Measurements from ENCODE around the gene NGB. TPM values are rescaled to one million over a fixed set of nuclear protein-coding genes. Genes with fewer than 3 reads are reported as not detected.
"Not testable (repeated sequence)": the region's sequence is repeated elsewhere in the genome, so short reads cannot be mapped to it uniquely, and the experiment has no call there.

NGB gene, protein sequence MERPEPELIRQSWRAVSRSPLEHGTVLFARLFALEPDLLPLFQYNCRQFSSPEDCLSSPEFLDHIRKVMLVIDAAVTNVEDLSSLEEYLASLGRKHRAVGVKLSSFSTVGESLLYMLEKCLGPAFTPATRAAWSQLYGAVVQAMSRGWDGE
- not detected for total RNA-seq
- polyA plus RNA-seq, result not detected
- total RNA-seq, result not detected

DNA sequence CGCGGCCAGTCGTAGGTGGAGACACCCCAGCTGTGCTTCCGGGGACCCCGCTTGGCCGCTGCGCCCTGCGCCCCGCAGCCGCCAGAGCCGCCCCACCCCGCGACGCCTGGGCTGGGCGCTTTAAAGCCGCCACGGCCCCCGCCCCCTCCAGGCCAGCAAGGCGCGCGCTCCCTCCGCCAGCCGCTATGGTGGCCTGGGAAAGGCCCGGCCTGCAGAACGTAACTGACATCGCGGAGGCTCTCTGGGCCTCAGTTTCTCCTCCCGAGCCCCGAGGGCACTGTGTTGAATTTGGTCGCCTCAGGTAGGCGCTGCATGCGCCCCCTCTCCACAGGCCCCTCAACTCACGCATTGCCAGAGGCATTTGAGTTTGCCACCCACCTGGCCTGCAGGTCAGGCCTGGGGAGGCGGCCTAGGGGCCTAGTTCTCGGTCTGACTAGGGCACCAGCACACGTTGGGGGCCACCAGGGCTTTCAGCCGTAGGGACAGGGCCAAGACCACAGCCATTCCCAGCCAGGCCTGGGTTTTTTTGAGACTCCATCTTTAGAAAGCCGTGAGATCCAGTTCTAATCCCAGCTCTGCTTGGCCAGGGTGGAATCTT is at the start of gene NGB:
NGB (minus strand) TSS at position 94 of the 598 bp plus-strand sequence. CDS start 269 bp downstream, outside the sequence.
- POLR2A ChIA-PET, result no interaction called here
- peaks cover 18 to 54% (median 40%) of the 10 kb centered on the region in 5 donors for H3K27me3 Mint-ChIP-seq
- H3K9me3 ChIP-seq (ENCODE audit: control insufficient read depth in 2 of 3, low read length in 3 of 3), result no peaks in the 10 kb centered on the region
- intact Hi-C loops (cut with micrococcal nuclease), result no loop called here
- H3K4me3 ChIP-seq (ENCODE audit: low read length), result no peak within 1 kb of the TSS
- no peaks in the 10 kb centered on the region for H3K4me1 ChIP-seq (ENCODE audit: control insufficient read depth in 2 of 2, insufficient read depth in 2 of 2, low read length in 2 of 2)
- no peak within 1 kb of the TSS for H3K27ac ChIP-seq (ENCODE audit: low read depth, low read length)
- H3K4me1 Mint-ChIP-seq, result peaks cover 0 to 5% (median 3%) of the 10 kb centered on the region in 7 donors
- H3K9me3 Mint-ChIP-seq, result peaks cover 0 to 6% (median 2%) of the 10 kb centered on the region in 11 donors
- no peak for DNase-seq
- CTCF ChIA-PET, result no interaction called here
- no peaks in the 10 kb centered on the region for H3K36me3 ChIP-seq (ENCODE audit: control insufficient read depth in 2 of 3, insufficient read depth in 3 of 3, low read length in 3 of 3)
- H3K27me3 ChIP-seq (ENCODE audit: control insufficient read depth in 2 of 2, insufficient read depth in 2 of 2, low read length in 2 of 2), result no peaks in the 10 kb centered on the region
- no peak for ATAC-seq
- H3K27ac Mint-ChIP-seq, result no peak within 1 kb of the TSS
- H3K36me3 Mint-ChIP-seq, result peaks cover 0 to 6% (median 2%) of the 10 kb centered on the region in 5 donors
- H3K4me3 Mint-ChIP-seq, result peak within 1 kb of the TSS in 1 of 10 donors; percentile 34

GRCh38 chr14:77320238-77320935 is 49.4 kb upstream of the NGB start, which contains the start of gene POMT2:
POMT2 (minus strand) TSS chr14:77320883; CDS start chr14:77320681, 202 bp downstream.
- POLR2A ChIA-PET, result interaction anchor here (1.2 to 1.8 kb wide), 11 partner anchors 12 to 480 kb away, joined by 3 to 9 read pairs (median 4); partner anchors contain the start of genes ADCK1, CIPC, IRF2BPL and SAMD15

DNA sequence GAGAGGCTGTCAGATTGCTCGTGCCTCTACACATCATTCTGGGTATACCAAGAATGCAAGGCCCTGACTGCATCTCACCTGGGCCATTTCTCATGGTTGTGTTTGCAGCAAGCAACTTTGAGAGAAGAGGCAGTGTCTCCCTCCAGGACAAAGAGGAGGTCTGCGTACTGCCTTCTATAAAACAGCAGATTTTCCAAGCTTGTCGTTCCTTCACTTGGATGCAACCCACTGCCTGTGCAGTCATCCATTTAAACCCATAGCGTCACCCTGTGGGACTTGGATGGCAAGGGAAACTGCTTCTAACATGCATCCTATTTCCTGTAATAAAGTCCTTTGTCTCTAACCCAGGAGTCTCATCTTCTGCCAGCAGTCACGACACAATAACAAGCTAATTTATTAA is 48.4 kb upstream of the NGB start:
- intact Hi-C loops (cut with micrococcal nuclease), result no loop called here
- POLR2A ChIA-PET, result interaction anchor here (0.7 kb wide), 1 partner anchor 58 kb away, joined by 3 read pairs; the partner anchor contains the start of genes SAMD15 and TMED8
- Mint-ChIP-seq H3K4me3 (peak overlapping the region in 7 of 10 donors; percentile 25 to 99 (median 85)), H3K4me1 (peaks cover 12 to 21% (median 16%) of the 10 kb centered on the region in 7 donors), H3K9me3 (no peaks in the 10 kb centered on the region), H3K27ac (peak overlapping the region in 3 of 9 donors; percentile 89 to 98 (median 93)), H3K27me3 (no peaks in the 10 kb centered on the region), H3K36me3 (no peaks in the 10 kb centered on the region)
- CTCF ChIA-PET, result interaction anchor here (0.7 kb wide), 1 partner anchor 166 kb away, joined by 3 read pairs; no protein-coding TSS in a partner anchor
- no peaks in the 10 kb centered on the region for H3K27me3 ChIP-seq (ENCODE audit: control insufficient read depth in 2 of 2, insufficient read depth in 2 of 2, low read length in 2 of 2)
- H3K9me3 ChIP-seq (ENCODE audit: control insufficient read depth in 2 of 3, low read length in 3 of 3), result no peaks in the 10 kb centered on the region
- H3K4me1 ChIP-seq (ENCODE audit: control insufficient read depth in 2 of 2, insufficient read depth in 2 of 2, low read length in 2 of 2), result peaks cover 0 to 6% of the 10 kb centered on the region in 2 donors
- H3K27ac ChIP-seq (ENCODE audit: low read depth, low read length), result no peak overlapping the region
- ATAC-seq, result no peak
- peaks cover 0 to 3% (median 0%) of the 10 kb centered on the region in 3 experiments for H3K36me3 ChIP-seq (ENCODE audit: control insufficient read depth in 2 of 3, insufficient read depth in 3 of 3, low read length in 3 of 3)
- no peak overlapping the region for H3K4me3 ChIP-seq (ENCODE audit: low read length)
- no peak for DNase-seq

More at GRCh38 chr14:77320238-77320935, 49.4 kb upstream of the NGB start, which contains the start of gene POMT2:
- peak; percentile 71 for ATAC-seq
- no peaks in the 10 kb centered on the region for H3K27me3 ChIP-seq (ENCODE audit: control insufficient read depth in 2 of 2, insufficient read depth in 2 of 2, low read length in 2 of 2)
- CTCF ChIA-PET, result interaction anchor here (0.6 to 0.7 kb wide), 2 partner anchors 167 to 304 kb away, joined by 3 to 4 read pairs; no protein-coding TSS in a partner anchor
- Mint-ChIP-seq H3K36me3 (no peaks in the 10 kb centered on the region), H3K9me3 (no peaks in the 10 kb centered on the region), H3K4me3 (peak within 1 kb of the TSS; percentile 94 to 99 (median 98)), H3K4me1 (peaks cover 12 to 21% (median 16%) of the 10 kb centered on the region in 7 donors), H3K27me3 (no peaks in the 10 kb centered on the region), H3K27ac (peak within 1 kb of the TSS; percentile 95 to 99 (median 99))
- no peaks in the 10 kb centered on the region for H3K9me3 ChIP-seq (ENCODE audit: control insufficient read depth in 2 of 3, low read length in 3 of 3)
- H3K36me3 ChIP-seq (ENCODE audit: control insufficient read depth in 2 of 3, insufficient read depth in 3 of 3, low read length in 3 of 3), result peaks cover 0 to 3% (median 0%) of the 10 kb centered on the region in 3 experiments
- H3K4me3 ChIP-seq (ENCODE audit: low read length), result peak within 1 kb of the TSS; percentile 97
- DNase-seq, result peak; percentile 87 to 94 (median 91)
- intact Hi-C loops (cut with micrococcal nuclease), result loop anchor here (1.0 to 10.0 kb wide), 12 partner anchors 196 to 1660 kb away; partner anchors contain the start of genes GPATCH2L (in 2 of the 2), ALKBH1 (in 1 of the 2), CIPC (in 1 of the 2) and ERG28 (in 1 of the 2)
- H3K27ac ChIP-seq (ENCODE audit: low read depth, low read length), result peak within 1 kb of the TSS; percentile 93
- peaks cover 0 to 6% of the 10 kb centered on the region in 2 donors for H3K4me1 ChIP-seq (ENCODE audit: control insufficient read depth in 2 of 2, insufficient read depth in 2 of 2, low read length in 2 of 2)

DNA sequence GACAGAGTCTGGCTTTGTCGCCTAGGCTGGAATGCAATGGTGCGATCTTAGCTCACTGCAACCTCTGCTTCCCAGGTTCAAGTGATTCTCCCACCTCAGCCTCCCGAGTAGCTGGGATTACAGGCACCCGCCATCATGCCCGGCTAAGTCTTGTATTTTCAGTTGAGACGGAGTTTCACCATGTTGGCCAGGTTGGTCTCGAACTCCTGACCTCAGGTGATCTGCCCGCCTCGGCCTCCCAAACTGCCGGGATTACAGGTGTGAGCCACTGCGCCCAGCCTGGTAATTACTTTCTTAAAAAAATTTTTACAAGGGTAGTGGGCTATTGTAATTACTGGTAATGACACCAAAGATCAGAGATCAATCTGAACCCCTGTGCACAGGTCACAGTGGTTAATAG is 47.8 kb upstream of the NGB start:
- H3K27ac ChIP-seq (ENCODE audit: low read depth, low read length); H3K4me1 ChIP-seq (ENCODE audit: control insufficient read depth in 2 of 2, insufficient read depth in 2 of 2, low read length in 2 of 2); H3K36me3 ChIP-seq (ENCODE audit: control insufficient read depth in 2 of 3, insufficient read depth in 3 of 3, low read length in 3 of 3); H3K4me3 ChIP-seq (ENCODE audit: low read length); DNase-seq; H3K27me3 ChIP-seq (ENCODE audit: control insufficient read depth in 2 of 2, insufficient read depth in 2 of 2, low read length in 2 of 2); CTCF ChIA-PET; H3K9me3 Mint-ChIP-seq; intact Hi-C loops (cut with micrococcal nuclease); H3K27me3 Mint-ChIP-seq; ATAC-seq; H3K9me3 ChIP-seq (ENCODE audit: control insufficient read depth in 2 of 3, low read length in 3 of 3); H3K27ac Mint-ChIP-seq; H3K36me3 Mint-ChIP-seq: not testable (repeated sequence)
- H3K4me1 Mint-ChIP-seq, result peaks cover 12 to 21% (median 16%) of the 10 kb centered on the region in 7 donors
- H3K4me3 Mint-ChIP-seq, result peak overlapping the region in 2 of 10 donors; percentile 41 to 85
- POLR2A ChIA-PET, result interaction anchor here (0.7 kb wide), 1 partner anchor 58 kb away, joined by 3 read pairs; the partner anchor contains the start of genes SAMD15 and TMED8

DNA sequence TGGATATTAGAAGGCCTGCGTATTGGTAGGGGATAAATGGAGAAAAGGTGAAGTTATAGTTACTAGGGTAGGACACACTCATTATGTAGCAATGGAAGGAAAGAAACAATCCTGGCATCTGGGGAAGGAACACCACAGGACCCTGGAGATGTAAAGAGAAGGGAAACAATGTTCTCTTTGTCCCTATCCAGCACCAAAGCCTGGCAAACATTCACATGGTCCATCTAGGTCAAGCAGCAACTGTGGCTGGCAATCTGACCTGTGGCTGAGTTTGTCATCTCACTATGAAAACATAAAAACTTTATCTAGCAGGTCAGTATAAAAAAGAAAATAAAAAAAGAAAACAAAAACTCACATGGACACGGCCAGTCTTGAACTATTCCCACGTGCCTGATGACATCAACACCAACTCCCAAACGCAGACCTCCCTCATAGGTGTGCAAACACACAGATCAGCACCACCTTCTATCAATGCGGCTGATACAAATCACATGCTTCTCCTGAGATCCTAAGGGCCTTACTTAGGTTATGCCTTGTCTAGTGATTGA is 47.1 kb upstream of the NGB start:
- intact Hi-C loops (cut with micrococcal nuclease), result no loop called here
- no peaks in the 10 kb centered on the region for H3K27me3 ChIP-seq (ENCODE audit: control insufficient read depth in 2 of 2, insufficient read depth in 2 of 2, low read length in 2 of 2)
- Mint-ChIP-seq H3K27me3 (no peaks in the 10 kb centered on the region), H3K27ac (no peak overlapping the region), H3K4me1 (peaks cover 12 to 21% (median 16%) of the 10 kb centered on the region in 7 donors), H3K36me3 (no peaks in the 10 kb centered on the region), H3K4me3 (no peak overlapping the region), H3K9me3 (no peaks in the 10 kb centered on the region)
- H3K27ac ChIP-seq (ENCODE audit: low read depth, low read length), result no peak overlapping the region
- CTCF ChIA-PET, result no interaction called here
- H3K4me3 ChIP-seq (ENCODE audit: low read length), result no peak overlapping the region
- H3K9me3 ChIP-seq (ENCODE audit: control insufficient read depth in 2 of 3, low read length in 3 of 3), result no peaks in the 10 kb centered on the region
- DNase-seq (no peak), ATAC-seq (no peak)
- POLR2A ChIA-PET, result no interaction called here
- peaks cover 0 to 3% (median 0%) of the 10 kb centered on the region in 3 experiments for H3K36me3 ChIP-seq (ENCODE audit: control insufficient read depth in 2 of 3, insufficient read depth in 3 of 3, low read length in 3 of 3)
- H3K4me1 ChIP-seq (ENCODE audit: control insufficient read depth in 2 of 2, insufficient read depth in 2 of 2, low read length in 2 of 2), result peaks cover 0 to 6% of the 10 kb centered on the region in 2 donors

GRCh38 chr14:77316872-77317301 is 45.9 kb upstream of the NGB start:
- H3K36me3 Mint-ChIP-seq, result no peaks in the 10 kb centered on the region
- no peak overlapping the region for H3K27ac Mint-ChIP-seq

More at GRCh38 chr14:77316872-77317301, 45.9 kb upstream of the NGB start:
- ChIA-PET POLR2A (no interaction called here), CTCF (interaction anchor here (0.6 to 1.8 kb wide), 7 partner anchors 10 to 444 kb away, joined by 3 to 10 read pairs (median 4); no protein-coding TSS in a partner anchor)
- peaks cover 0 to 6% of the 10 kb centered on the region in 2 donors for H3K4me1 ChIP-seq (ENCODE audit: control insufficient read depth in 2 of 2, insufficient read depth in 2 of 2, low read length in 2 of 2)
- Mint-ChIP-seq H3K9me3 (no peaks in the 10 kb centered on the region), H3K27me3 (no peaks in the 10 kb centered on the region), H3K4me3 (no peak overlapping the region), H3K4me1 (peaks cover 6 to 11% (median 9%) of the 10 kb centered on the region in 7 donors)
- no peak overlapping the region for H3K27ac ChIP-seq (ENCODE audit: low read depth, low read length)
- ATAC-seq (no peak), DNase-seq (no peak)
- H3K36me3 ChIP-seq (ENCODE audit: control insufficient read depth in 2 of 3, insufficient read depth in 3 of 3, low read length in 3 of 3), result peaks cover 0 to 3% (median 0%) of the 10 kb centered on the region in 3 experiments
- H3K4me3 ChIP-seq (ENCODE audit: low read length), result no peak overlapping the region
- no peaks in the 10 kb centered on the region for H3K27me3 ChIP-seq (ENCODE audit: control insufficient read depth in 2 of 2, insufficient read depth in 2 of 2, low read length in 2 of 2)
- no peaks in the 10 kb centered on the region for H3K9me3 ChIP-seq (ENCODE audit: control insufficient read depth in 2 of 3, low read length in 3 of 3)
- intact Hi-C loops (cut with micrococcal nuclease), result loop anchor here (1.0 to 2.0 kb wide), 7 partner anchors 16 to 1266 kb away; no protein-coding TSS in a partner anchor

Measured in naive thymus-derived CD4-positive, alpha-beta T cell (primary cell).